HG02852 (cell line): ENCODE measurements around the gene CHN2.

Source experiments
- ATAC-seq: cut with Tn5 transposase; IDR thresholded peaks from one replicate; pipeline ENCODE4 v1.9.1; 2021; ENCODE audit warnings: mild to moderate bottlenecking, moderate library complexity; ENCODE audit not compliant: unreplicated experiment

Gene CHN2

GRCh38 chr7:29304756-29305155, 110.2 kb downstream of the CHN2 start:
- no peak for ATAC-seq

- no peak for ATAC-seq
Measured at GRCh38 chr7:29306319-29306991, 111.9 kb downstream of the CHN2 start.

- no peak for ATAC-seq
Measured at GRCh38 chr7:29308424-29308823, 113.8 kb downstream of the CHN2 start.

- no peak for ATAC-seq
Measured at GRCh38 chr7:29309041-29309854, 114.7 kb downstream of the CHN2 start.

GRCh38 chr7:29310625-29311024, 116.0 kb downstream of the CHN2 start:
- ATAC-seq: no peak

GRCh38 chr7:29311314-29311713, 116.7 kb downstream of the CHN2 start:
- ATAC-seq: no peak

GRCh38 chr7:29314148-29314547, 119.6 kb downstream of the CHN2 start:
- no peak for ATAC-seq

- no peak for ATAC-seq
Measured at GRCh38 chr7:29315122-29315891, 120.7 kb downstream of the CHN2 start.

GRCh38 chr7:29315892-29316270, 121.3 kb downstream of the CHN2 start:
- no peak for ATAC-seq

- ATAC-seq: no peak
Measured at GRCh38 chr7:29316926-29317325, 122.4 kb downstream of the CHN2 start.

GRCh38 chr7:29318853-29319718, 124.5 kb downstream of the CHN2 start:
- no peak for ATAC-seq

- peak; percentile 48 for ATAC-seq
Measured at GRCh38 chr7:29319719-29320521, 125.3 kb downstream of the CHN2 start.

GRCh38 chr7:29320577-29320976, 126.0 kb downstream of the CHN2 start:
- ATAC-seq: no peak

- no peak for ATAC-seq
Measured at GRCh38 chr7:29322023-29322712, 127.6 kb downstream of the CHN2 start.

GRCh38 chr7:29325476-29325875, 130.9 kb downstream of the CHN2 start:
- ATAC-seq: no peak

- no peak for ATAC-seq
Measured at GRCh38 chr7:29326864-29327263, 132.3 kb downstream of the CHN2 start.

- ATAC-seq: no peak
Measured at GRCh38 chr7:29327455-29327854, 132.9 kb downstream of the CHN2 start.

GRCh38 chr7:29328045-29328444, 133.5 kb downstream of the CHN2 start:
- ATAC-seq: no peak

GRCh38 chr7:29328811-29329210, 134.2 kb downstream of the CHN2 start:
- ATAC-seq: no peak
